ENCODE results near the gene CHD6. TPM values are rescaled to one million over a fixed set of nuclear protein-coding genes. Genes with fewer than 3 reads are reported as not detected.
A peak's percentile ranks its signal among the peaks of the same experiment; 100 is the strongest.

CHD6 gene
- total and polyA plus RNA-seq, 2 experiments from 2014 or later, result 12.6 to 24.9 TPM

DNA sequence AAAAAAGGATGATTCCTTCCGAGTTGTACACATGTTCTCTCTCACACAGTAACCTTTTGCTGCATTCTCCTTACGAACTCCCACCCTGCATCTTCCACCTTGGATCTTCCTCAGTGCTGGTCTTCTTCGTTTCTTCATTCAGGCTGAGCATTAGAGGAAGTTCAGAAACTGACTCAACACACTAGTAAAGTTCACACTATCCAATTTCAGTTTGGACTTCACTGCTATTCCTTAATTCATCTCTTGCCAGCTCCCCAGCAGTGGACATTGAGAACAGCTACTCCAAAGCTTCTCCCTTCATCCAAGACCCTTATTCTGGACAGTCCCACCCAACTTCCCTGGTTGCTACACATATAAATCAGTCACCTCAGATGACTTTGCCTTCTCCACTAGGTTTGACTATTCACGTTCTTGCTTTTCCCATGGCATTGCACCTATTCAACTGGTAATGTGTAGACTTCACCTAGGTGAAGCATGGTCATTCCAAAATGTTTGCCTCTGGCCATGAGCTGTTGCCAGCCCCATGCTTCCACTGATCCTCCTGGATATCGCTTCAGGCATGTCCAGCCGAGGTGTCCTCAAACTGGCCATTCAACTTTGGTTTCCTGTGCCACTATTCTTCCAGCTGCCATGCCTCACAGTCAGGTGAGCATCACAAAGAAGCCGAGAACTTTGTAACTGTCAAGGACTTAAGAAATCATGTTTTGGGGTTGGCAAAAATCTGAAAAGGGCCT, 147.6 kb downstream of the CHD6 start:
- TF ChIP-seq EZH2phosphoT487 (IDR thresholded peaks at IDR 0.05; ENCODE audit: insufficient read depth, low read depth) (no peak), EZH2 (IDR thresholded peaks at IDR 0.05; ENCODE audit: insufficient read depth, poor library complexity, severe bottlenecking) (no peak)
- DNase-seq, result no peak
- H3F3A ChIP-seq (ENCODE audit: insufficient read depth), result no peaks in the 10 kb centered on the region
- no peaks in the 10 kb centered on the region for H3K27me3 ChIP-seq (replicated peaks; ENCODE audit: insufficient read depth)
- H3K9me3 ChIP-seq (ENCODE audit: low read depth), result no peaks in the 10 kb centered on the region
- H3K9ac ChIP-seq, result no peak overlapping the region
- no peaks in the 10 kb centered on the region for H3K79me2 ChIP-seq (ENCODE audit: insufficient read depth)
- no peaks in the 10 kb centered on the region for H4K20me1 ChIP-seq (ENCODE audit: insufficient read depth)
- H3K36me3 ChIP-seq (ENCODE audit: low read depth), result peaks cover 8% of the 10 kb centered on the region
- H3K27ac ChIP-seq, result no peak overlapping the region
- 94% methylated on average over 7 of the region's 7 CpGs for WGBS, 2 experiments (ENCODE audit: low coverage in 1 of 2, low lambda C conversion rate in 2 of 2, missing lambda C conversion rate in 2 of 2)
- peaks cover 6% of the 10 kb centered on the region for H3K4me1 ChIP-seq (ENCODE audit: insufficient read depth)
- H3K4me3 ChIP-seq, result no peak overlapping the region
- no peak overlapping the region for H3K4me2 ChIP-seq (ENCODE audit: unreplicated experiment)
- H3K9me2 ChIP-seq (ENCODE audit: insufficient read depth), result no peaks in the 10 kb centered on the region
- in situ Hi-C loops (cut with MboI), result no loop called here
- no peak overlapping the region for H2AFZ ChIP-seq

DNA sequence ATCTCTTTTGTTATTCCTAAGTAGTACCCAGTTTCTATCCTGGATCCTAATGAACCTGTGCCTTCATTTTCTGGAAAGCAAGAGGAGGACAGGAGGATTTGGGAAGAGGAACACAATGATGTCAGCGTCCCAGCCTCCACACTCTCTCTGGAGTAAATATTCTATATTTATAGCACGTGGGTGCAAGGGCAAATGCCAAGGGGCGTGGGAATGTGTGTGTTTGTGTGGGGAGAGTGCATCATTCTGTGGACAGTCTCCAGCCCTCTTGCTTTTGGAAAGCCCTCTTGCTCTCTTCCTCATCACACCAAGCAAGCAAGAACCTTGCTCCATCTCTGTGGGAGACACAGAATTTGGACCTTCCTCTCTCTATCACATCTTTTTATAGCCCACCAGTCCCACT, 148.3 kb downstream of the CHD6 start:
- Histone ChIP-seq H3K9me3 (ENCODE audit: low read depth) (no peaks in the 10 kb centered on the region), H3K9ac (no peak overlapping the region), H3K9me2 (ENCODE audit: insufficient read depth) (no peaks in the 10 kb centered on the region), H3K36me3 (ENCODE audit: low read depth) (peaks cover 14% of the 10 kb centered on the region), H3K27me3 (replicated peaks; ENCODE audit: insufficient read depth) (no peaks in the 10 kb centered on the region), H3K4me1 (ENCODE audit: insufficient read depth) (no peaks in the 10 kb centered on the region), H3K27ac (no peak overlapping the region), H3K4me2 (ENCODE audit: unreplicated experiment) (no peak overlapping the region), H3K79me2 (ENCODE audit: insufficient read depth) (no peaks in the 10 kb centered on the region), H2AFZ (no peak overlapping the region), H3F3A (ENCODE audit: insufficient read depth) (no peaks in the 10 kb centered on the region), H3K4me3 (no peak overlapping the region), H4K20me1 (ENCODE audit: insufficient read depth) (no peaks in the 10 kb centered on the region)
- WGBS, 2 experiments (ENCODE audit: low coverage in 1 of 2, low lambda C conversion rate in 2 of 2, missing lambda C conversion rate in 2 of 2), result 34 to 38% methylated on average over 2 to 3 of the region's 3 CpGs
- DNase-seq, result peak; percentile 35
- TF ChIP-seq EZH2phosphoT487 (IDR thresholded peaks at IDR 0.05; ENCODE audit: insufficient read depth, low read depth) (no peak), EZH2 (IDR thresholded peaks at IDR 0.05; ENCODE audit: insufficient read depth, poor library complexity, severe bottlenecking) (no peak)
- in situ Hi-C loops (cut with MboI), result no loop called here

DNA sequence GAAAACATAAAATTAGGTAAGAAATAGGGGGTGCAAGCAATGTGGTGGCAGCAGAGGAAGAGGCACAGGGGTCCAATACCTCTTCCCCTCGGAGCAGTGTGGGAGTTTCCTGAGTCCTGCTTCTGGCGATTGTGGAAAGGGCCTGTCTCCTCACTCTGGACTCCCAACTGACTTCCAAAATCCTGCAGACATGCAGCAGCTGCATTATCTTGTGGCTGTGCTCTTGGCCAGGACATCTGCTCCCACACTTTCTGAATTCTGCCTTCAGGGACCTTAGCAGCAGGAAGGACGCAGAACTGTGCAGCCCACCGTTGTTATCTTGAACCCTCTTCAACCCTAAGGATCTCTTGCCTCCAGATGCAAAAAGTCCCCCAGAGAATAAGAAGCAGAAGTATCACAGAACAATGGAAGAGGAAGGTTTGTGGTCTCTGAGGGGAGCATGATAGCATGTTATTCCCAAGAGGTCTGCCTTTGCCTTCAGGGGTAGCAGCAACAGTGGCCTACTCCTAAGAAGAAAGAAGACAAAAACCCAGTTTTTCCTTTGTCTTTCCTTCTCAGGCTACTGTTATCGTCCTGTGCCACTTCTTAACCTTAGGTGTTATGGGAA, 149.1 kb downstream of the CHD6 start:
- H3K4me1 ChIP-seq (ENCODE audit: insufficient read depth), result no peaks in the 10 kb centered on the region
- no peak for DNase-seq
- in situ Hi-C loops (cut with MboI), result no loop called here
- no peaks in the 10 kb centered on the region for H4K20me1 ChIP-seq (ENCODE audit: insufficient read depth)
- H3F3A ChIP-seq (ENCODE audit: insufficient read depth), result no peaks in the 10 kb centered on the region
- H3K9ac ChIP-seq, result no peak overlapping the region
- no peaks in the 10 kb centered on the region for H3K79me2 ChIP-seq (ENCODE audit: insufficient read depth)
- no peak overlapping the region for H3K27ac ChIP-seq
- no peaks in the 10 kb centered on the region for H3K9me2 ChIP-seq (ENCODE audit: insufficient read depth)
- H3K4me3 ChIP-seq, result no peak overlapping the region
- H3K4me2 ChIP-seq (ENCODE audit: unreplicated experiment), result no peak overlapping the region
- TF ChIP-seq EZH2phosphoT487 (IDR thresholded peaks at IDR 0.05; ENCODE audit: insufficient read depth, low read depth) (no peak), EZH2 (IDR thresholded peaks at IDR 0.05; ENCODE audit: insufficient read depth, poor library complexity, severe bottlenecking) (no peak)
- peaks cover 21% of the 10 kb centered on the region for H3K36me3 ChIP-seq (ENCODE audit: low read depth)
- H3K9me3 ChIP-seq (ENCODE audit: low read depth), result no peaks in the 10 kb centered on the region
- no peaks in the 10 kb centered on the region for H3K27me3 ChIP-seq (replicated peaks; ENCODE audit: insufficient read depth)
- H2AFZ ChIP-seq, result no peak overlapping the region
- 95 to 97% methylated on average over 5 of the region's 5 CpGs for WGBS, 2 experiments (ENCODE audit: low coverage in 1 of 2, low lambda C conversion rate in 2 of 2, missing lambda C conversion rate in 2 of 2)

DNA sequence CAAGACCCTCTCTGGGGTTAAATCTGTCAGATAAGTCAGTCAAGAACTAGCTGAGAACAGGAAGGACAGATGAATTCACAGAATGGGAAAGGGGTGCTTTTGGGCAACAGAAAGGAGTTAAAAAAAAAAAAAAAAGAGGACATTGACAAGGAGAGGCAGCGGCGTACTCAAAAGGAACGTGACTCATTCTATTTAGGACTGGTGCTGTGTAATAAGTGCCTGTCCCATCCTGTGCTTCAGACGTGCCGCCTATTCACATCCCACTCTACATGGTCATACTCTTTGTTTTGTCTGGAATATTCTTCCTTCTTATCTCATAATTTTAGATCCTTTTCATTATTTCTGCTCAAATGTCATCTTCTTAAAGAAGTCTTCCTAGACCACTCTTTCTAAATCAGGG, 150.5 kb downstream of the CHD6 start:
- no peaks in the 10 kb centered on the region for H3K9me3 ChIP-seq (ENCODE audit: low read depth)
- peaks cover 21% of the 10 kb centered on the region for H3K36me3 ChIP-seq (ENCODE audit: low read depth)
- H3K27me3 ChIP-seq (replicated peaks; ENCODE audit: insufficient read depth), result no peaks in the 10 kb centered on the region
- H2AFZ ChIP-seq, result no peak overlapping the region
- in situ Hi-C loops (cut with MboI), result no loop called here
- TF ChIP-seq EZH2 (IDR thresholded peaks at IDR 0.05; ENCODE audit: insufficient read depth, poor library complexity, severe bottlenecking) (no peak), EZH2phosphoT487 (IDR thresholded peaks at IDR 0.05; ENCODE audit: insufficient read depth, low read depth) (no peak)
- no peaks in the 10 kb centered on the region for H3F3A ChIP-seq (ENCODE audit: insufficient read depth)
- no peak for DNase-seq
- no peaks in the 10 kb centered on the region for H3K9me2 ChIP-seq (ENCODE audit: insufficient read depth)
- H3K9ac ChIP-seq, result no peak overlapping the region
- no peak overlapping the region for H3K4me2 ChIP-seq (ENCODE audit: unreplicated experiment)
- H3K4me1 ChIP-seq (ENCODE audit: insufficient read depth), result no peaks in the 10 kb centered on the region
- no peak overlapping the region for H3K4me3 ChIP-seq
- no peaks in the 10 kb centered on the region for H3K79me2 ChIP-seq (ENCODE audit: insufficient read depth)
- 80 to 85% methylated on average over 5 of the region's 5 CpGs for WGBS, 2 experiments (ENCODE audit: low coverage in 1 of 2, low lambda C conversion rate in 2 of 2, missing lambda C conversion rate in 2 of 2)
- H3K27ac ChIP-seq, result no peak overlapping the region
- H4K20me1 ChIP-seq (ENCODE audit: insufficient read depth), result no peaks in the 10 kb centered on the region
